IMR-90 (cell line): Measurements from ENCODE around the gene OR1F1. TPM values are rescaled to one million over a fixed set of nuclear protein-coding genes. Genes with fewer than 3 reads are reported as not detected.

Experiments
- ATAC-seq: fragments of 200-7000 bp; cut with Tn5 transposase; 2 replicates; pipeline ENCODE4 v1.9.1; 2020; ENCODE audit warnings: low read depth, mild to moderate bottlenecking, moderate library complexity
- BruUV-seq: library from RNA; stranded (reverse); fragments of 400-500 nt; replicated peaks from 2 replicates; lab custom pipeline; 2021; lab: Mats Ljungman, UMichigan
- CTCF ChIA-PET: fragments of 300-600 bp; formaldehyde crosslinking; extraction: SDS; loops from one replicate; lab custom pipeline; 2021; ENCODE audit warnings: antibody characterized with exemption; lab: Yijun Ruan, JAX
- POLR2A ChIA-PET: fragments of 300-600 bp; sonication (Branson Sonifier 250); formaldehyde crosslinking; loops from one replicate; lab custom pipeline; 2022; ENCODE audit warnings: antibody characterized with exemption; ENCODE audit not compliant: unreplicated experiment; lab: Charles Lee
- DNase-seq: peaks from one replicate; pipeline ENCODE4 v3.0.0; 2013
- H2AFZ ChIP-seq: replicated peaks from 2 replicates; pipeline ENCODE3; 2013; ENCODE audit warnings: low read length, mild to moderate bottlenecking; ENCODE audit not compliant: poor library complexity
- H2AK5ac ChIP-seq: 2 replicates; pipeline ENCODE4 v1.6.1; 2013; ENCODE audit warnings: low read depth, low read length, inconsistent platforms
- H2AK9ac ChIP-seq: replicated peaks from 2 replicates; pipeline ENCODE3; 2013; ENCODE audit warnings: mild to moderate bottlenecking, low read depth, low read length, moderate library complexity; ENCODE audit not compliant: poor library complexity
- H2BK120ac ChIP-seq: 2 replicates; pipeline ENCODE4 v1.6.1; 2013; ENCODE audit warnings: low read depth, low read length, inconsistent platforms
- H2BK15ac ChIP-seq: 3 replicates; pipeline ENCODE4 v1.6.1; 2013; ENCODE audit warnings: low read depth, low read length, inconsistent platforms
- H2BK20ac ChIP-seq: 2 replicates; pipeline ENCODE4 v1.6.1; 2013; ENCODE audit warnings: low read depth, mild to moderate bottlenecking, inconsistent platforms, low read length, moderate library complexity
- H2BK5ac ChIP-seq: 2 replicates; pipeline ENCODE4 v1.6.1; 2013; ENCODE audit warnings: mild to moderate bottlenecking, low read depth, low read length, inconsistent platforms; ENCODE audit not compliant: poor library complexity, severe bottlenecking
- H3K14ac ChIP-seq: replicated peaks from 2 replicates; pipeline ENCODE4 v1.6.1; 2013; ENCODE audit warnings: low read depth, low read length, inconsistent platforms
- H3K18ac ChIP-seq: 2 replicates; pipeline ENCODE4 v1.6.1; 2013; ENCODE audit warnings: low read depth, low read length, control low read depth
- H3K23ac ChIP-seq: 2 replicates; pipeline ENCODE4 v1.6.1; 2013; ENCODE audit warnings: low read depth, low read length, inconsistent platforms
- H3K27ac ChIP-seq: 2 replicates; pipeline ENCODE4 v1.5.1; 2013; ENCODE audit warnings: mild to moderate bottlenecking, control low read depth, low read length; ENCODE audit not compliant: insufficient read depth
- H3K27me3 ChIP-seq: 2 replicates; pipeline ENCODE4 v1.6.1; 2013; ENCODE audit warnings: low read length; ENCODE audit not compliant: control insufficient read depth, insufficient read depth
- H3K36me3 ChIP-seq: 2 replicates; pipeline ENCODE4 v1.6.1; 2013; ENCODE audit warnings: low read length, mixed read lengths; ENCODE audit not compliant: control insufficient read depth, insufficient read depth
- H3K4ac ChIP-seq: 2 replicates; pipeline ENCODE4 v1.6.1; 2013; ENCODE audit warnings: low read depth, low read length, inconsistent platforms
- H3K4me1 ChIP-seq: 2 replicates; pipeline ENCODE4 v1.6.1; 2013; ENCODE audit warnings: low read length, mixed read lengths; ENCODE audit not compliant: control insufficient read depth, insufficient read depth
- H3K4me2 ChIP-seq: 2 replicates; pipeline ENCODE4 v1.6.1; 2013; ENCODE audit warnings: low read depth, mild to moderate bottlenecking, control low read depth, low read length, moderate library complexity
- H3K4me3 ChIP-seq: 2 replicates; pipeline ENCODE4 v1.5.1; 2013; ENCODE audit warnings: low read depth, mild to moderate bottlenecking, control low read depth, low read length, moderate library complexity; ENCODE audit not compliant: insufficient read depth
- H3K56ac ChIP-seq: 2 replicates; pipeline ENCODE4 v1.6.1; 2013; ENCODE audit warnings: low read length, inconsistent platforms; ENCODE audit not compliant: insufficient read depth; ENCODE audit errors: extremely low read depth
- H3K79me1 ChIP-seq, 2 experiments: 2 replicates each; pipeline ENCODE4 v1.6.1; 2013; ENCODE audit warnings: low read length in 2 of 2, inconsistent platforms in 1 of 2, low read depth in 1 of 2
- H3K9ac ChIP-seq: 2 replicates; pipeline ENCODE4 v1.6.1; 2013; ENCODE audit warnings: low read depth, low read length, control low read depth
- H3K9me1 ChIP-seq: 2 replicates; pipeline ENCODE4 v1.6.1; 2013; ENCODE audit warnings: low read length, inconsistent platforms; ENCODE audit not compliant: insufficient read depth
- H3K9me3 ChIP-seq: 2 replicates; pipeline ENCODE4 v1.6.1; 2013; ENCODE audit warnings: low read length; ENCODE audit not compliant: control insufficient read depth, insufficient read depth
- H4K20me1 ChIP-seq: 2 replicates; pipeline ENCODE4 v1.6.1; 2013; ENCODE audit warnings: low read length, inconsistent platforms; ENCODE audit not compliant: insufficient read depth
- H4K5ac ChIP-seq: 2 replicates; pipeline ENCODE4 v1.6.1; 2013; ENCODE audit warnings: mild to moderate bottlenecking, low read depth, low read length, control low read depth
- H4K8ac ChIP-seq, 2 experiments: 2 replicates each; pipeline ENCODE4 v1.6.1; 2013; ENCODE audit warnings: low read depth in 2 of 2, low read length in 2 of 2, control low read depth in 1 of 2, inconsistent platforms in 1 of 2
- H4K91ac ChIP-seq: 2 replicates; pipeline ENCODE4 v1.6.1; 2013; ENCODE audit warnings: low read depth, low read length, inconsistent platforms; ENCODE audit not compliant: insufficient read depth
- BHLHE40 ChIP-seq: fragments of 150-350 bp; IDR thresholded peaks from 2 replicates; pipeline ENCODE4 v1.6.1; 2016; ENCODE audit warnings: mild to moderate bottlenecking, low read depth, low read length
- CHD1 ChIP-seq: IDR thresholded peaks from 2 replicates; pipeline ENCODE4 v1.6.1; 2012; ENCODE audit warnings: low read depth, low read length, improper control_type of control experiment
- CTCF ChIP-seq: conservative IDR thresholded peaks from 2 replicates; pipeline ENCODE4 v1.5.1; 2012; ENCODE audit warnings: mild to moderate bottlenecking, low read depth, low read length, improper control_type of control experiment
- ELK1 ChIP-seq: fragments of 150-350 bp; IDR thresholded peaks from 2 replicates; pipeline ENCODE4 v1.6.1; 2016; ENCODE audit warnings: low read depth, mild to moderate bottlenecking, low read length, moderate library complexity, borderline replicate concordance
- FOS ChIP-seq: fragments of 150-350 bp; IDR thresholded peaks from 2 replicates; pipeline ENCODE4 v1.6.1; 2016; ENCODE audit warnings: low read depth, low read length
- MAFK ChIP-seq: IDR thresholded peaks from 2 replicates; pipeline ENCODE4 v1.6.1; 2012; ENCODE audit warnings: low read depth, low read length, improper control_type of control experiment
- MAZ ChIP-seq: IDR thresholded peaks from 2 replicates; pipeline ENCODE4 v1.6.1; 2012; ENCODE audit warnings: low read depth, mild to moderate bottlenecking, low read length, improper control_type of control experiment, moderate library complexity, borderline replicate concordance
- MXI1 ChIP-seq: IDR thresholded peaks from 2 replicates; pipeline ENCODE4 v1.6.1; 2012; ENCODE audit warnings: low read depth, mild to moderate bottlenecking, low read length, moderate library complexity, borderline replicate concordance
- NFE2L2 ChIP-seq: fragments of 150-350 bp; IDR thresholded peaks from 2 replicates; pipeline ENCODE4 v1.6.1; 2016; ENCODE audit warnings: low read depth, mild to moderate bottlenecking, low read length
- POLR2A ChIP-seq: IDR thresholded peaks from 2 replicates; pipeline ENCODE4 v1.6.1; 2012; ENCODE audit warnings: mild to moderate bottlenecking, low read depth, low read length
- RAD21 ChIP-seq: IDR thresholded peaks from 2 replicates; pipeline ENCODE4 v1.6.1; 2012; ENCODE audit warnings: low read length, improper control_type of control experiment
- RCOR1 ChIP-seq: IDR thresholded peaks from 2 replicates; pipeline ENCODE4 v1.6.1; 2012; ENCODE audit warnings: mild to moderate bottlenecking, low read length, improper control_type of control experiment; ENCODE audit not compliant: insufficient replicate concordance
- WGBS, 2 experiments: methylation state at CpG; one replicate each; pipeline versions ENCODE4 v1.1.5 to v1.1.7; 2013; ENCODE audit warnings: missing lambda C conversion rate in 2 of 2; ENCODE audit not compliant: insufficient read length in 1 of 2; ENCODE audit errors: extremely low coverage in 2 of 2; 5-methylcytosine and 5-hydroxymethylcytosine counted together
- dilution Hi-C: fragments of 300-500 bp; cut with HindIII; formaldehyde crosslinking; loops from one replicate; pipeline ENCODE4 v1.14.3; 2018; ENCODE audit warnings: low sequenced_read_pairs; ENCODE audit not compliant: unreplicated experiment
- in situ Hi-C: fragments of 300-500 bp; cut with MboI; formaldehyde crosslinking; loops from 3 replicates; pipeline ENCODE4 v1.14.3; 2019; ENCODE audit warnings: low sequenced_read_pairs, inconsistent platforms, mixed read lengths
- intact Hi-C: fragments of 100-400 bp; cut with micrococcal nuclease; formaldehyde crosslinking; loops from 2 replicates; pipeline ENCODE4 v1.10.0; 2022
- polyA plus RNA-seq, 3 experiments: library from polyadenylated mRNA; depleted of rRNA; stranded (reverse); fragments of >200 nt; gene quantifications; 2 replicates each; pipeline ENCODE4 v1.2.3, GENCODE V29; 2012; ENCODE audit warnings: low replicate concordance in 1 of 3
- total RNA-seq: library from RNA; depleted of rRNA; stranded (reverse); fragments of >200 nt; gene quantifications from 2 replicates; pipeline ENCODE4 v1.2.3, GENCODE V29; 2012

OR1F1 gene
- total and polyA plus RNA-seq, 2 of the 4 experiments (the other 2 are of a cell fraction) = 0.12 TPM; not detected in 1

DNA sequence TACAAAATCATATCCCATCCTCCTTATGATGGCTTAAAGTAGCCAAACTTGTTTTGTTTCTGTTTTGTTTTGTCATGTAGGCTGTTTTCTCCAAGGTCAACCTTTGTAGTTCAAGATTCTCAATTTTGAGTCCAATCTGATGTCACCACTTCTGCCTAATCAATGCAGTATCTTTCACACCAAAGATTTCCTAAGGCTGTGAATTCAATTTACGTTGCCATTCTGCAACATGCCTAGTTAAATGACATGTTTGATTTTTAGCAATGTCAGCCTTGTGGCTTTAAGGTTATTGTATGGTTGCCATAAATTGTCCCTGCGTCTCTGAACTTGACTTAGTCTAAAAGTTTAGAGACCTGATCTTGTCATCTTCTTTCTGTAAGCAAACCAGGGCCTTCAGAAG lies 32.8 kb upstream of the OR1F1 start:
- H3K23ac ChIP-seq = no peak overlapping the region
- H3K79me1 ChIP-seq = no peaks in the 10 kb centered on the region
- H3K4me3 ChIP-seq = no peak overlapping the region
- TF ChIP-seq NFE2L2 (no peak), BHLHE40 (no peak), FOS (no peak), CTCF (no peak), ELK1 (no peak), MAFK (no peak), MXI1 (no peak), MAZ (no peak), RAD21 (no peak), CHD1 (no peak), RCOR1 (no peak), POLR2A (no peak)
- 88% methylated on average over 1 of the region's 2 CpGs; no CpG with 5 or more reads in 1 of the 2 experiments for WGBS, 2 experiments
- H3K27me3 ChIP-seq = no peaks in the 10 kb centered on the region
- no peak overlapping the region for H3K4me2 ChIP-seq
- no peak overlapping the region for H2BK120ac ChIP-seq
- H2BK20ac ChIP-seq = no peak overlapping the region
- no peaks in the 10 kb centered on the region for H3K9me3 ChIP-seq
- H4K5ac ChIP-seq = no peak overlapping the region
- H4K8ac ChIP-seq = no peak overlapping the region
- H3K4me1 ChIP-seq = peaks cover 4% of the 10 kb centered on the region
- H3K4ac ChIP-seq = no peak overlapping the region
- dilution Hi-C loops = no loop called here
- H2BK15ac ChIP-seq = no peak overlapping the region
- no TSS peak for BruUV-seq
- POLR2A ChIA-PET = no interaction called here
- DNase-seq (no peak), ATAC-seq (no peak)
- H2AK9ac ChIP-seq = no peak overlapping the region
- H4K91ac ChIP-seq = no peak overlapping the region
- peaks cover 20% of the 10 kb centered on the region for H4K20me1 ChIP-seq
- H3K9ac ChIP-seq = no peak overlapping the region
- H3K36me3 ChIP-seq = no peaks in the 10 kb centered on the region
- no peak overlapping the region for H2AFZ ChIP-seq
- no peak overlapping the region for H2AK5ac ChIP-seq
- peaks cover 10% of the 10 kb centered on the region for H3K9me1 ChIP-seq
- H3K18ac ChIP-seq = no peak overlapping the region
- CTCF ChIA-PET = no interaction called here
- intact Hi-C loops = no loop called here
- H3K56ac ChIP-seq = no peak overlapping the region
- H2BK5ac ChIP-seq = no peak overlapping the region
- in situ Hi-C loops = no loop called here
- H3K27ac ChIP-seq = no peak overlapping the region
- H3K14ac ChIP-seq = no peak overlapping the region
